GM12875 (cell line): ENCODE results near the gene MTTP.
"Not testable (repeated sequence)": the region's sequence is repeated elsewhere in the genome, so short reads cannot be mapped to it uniquely, and the experiment has no call there.

Source experiments
- H3K4me3 ChIP-seq: one replicate; pipeline ENCODE4 v1.5.1; 2011; ENCODE audit warnings: low read depth, low read length, control low read depth
- CTCF ChIP-seq: IDR thresholded peaks from 2 replicates; pipeline ENCODE4 v1.5.1; 2011; ENCODE audit warnings: low read depth, mild to moderate bottlenecking, control low read depth, inconsistent platforms, low read length, moderate library complexity, borderline replicate concordance; ENCODE audit not compliant: insufficient read depth

Gene MTTP

GRCh38 chr4:99574530-99575324 lies at the start of gene MTTP:
Gene MTTP (plus strand): TSS chr4:99574824. CDS start chr4:99574910, 86 bp downstream.
- no peak for TF ChIP-seq CTCF
- H3K4me3 ChIP-seq: no peak within 1 kb of the TSS

- no peak overlapping the region for H3K4me3 ChIP-seq
- TF ChIP-seq CTCF: no peak
Measured at GRCh38 chr4:99529228-99529627, 45.4 kb upstream of the MTTP start.

- TF ChIP-seq CTCF: no peak
- H3K4me3 ChIP-seq: no peak overlapping the region
Measured at GRCh38 chr4:99529956-99530355, 44.7 kb upstream of the MTTP start.

- H3K4me3 ChIP-seq: not testable (repeated sequence)
Measured at GRCh38 chr4:99534699-99535098, 39.9 kb upstream of the MTTP start.

- no peak overlapping the region for H3K4me3 ChIP-seq
- TF ChIP-seq CTCF: no peak
Measured at GRCh38 chr4:99536271-99536670, 38.4 kb upstream of the MTTP start.

- no peak for TF ChIP-seq CTCF
- H3K4me3 ChIP-seq: no peak overlapping the region
Measured at GRCh38 chr4:99536848-99537247, 37.8 kb upstream of the MTTP start.

GRCh38 chr4:99537674-99538073 lies 37.0 kb upstream of the MTTP start:
- TF ChIP-seq CTCF: no peak
- H3K4me3 ChIP-seq: no peak overlapping the region
